DND-41 (cell line): Measurements from ENCODE around the gene ADH1C.
"Not testable (repeated sequence)": the region's sequence is repeated elsewhere in the genome, so short reads cannot be mapped to it uniquely, and the experiment has no call there.

Experiments
- ATAC-seq: fragments of 200-7000 bp; cut with Tn5 transposase; 3 replicates; pipeline ENCODE4 v1.9.1; 2021; ENCODE audit warnings: low read depth; ENCODE audit not compliant: insufficient read depth
- DNase-seq: peaks from one replicate; pipeline ENCODE4 v3.0.0-alpha.2; 2020
- H2AFZ ChIP-seq: 2 replicates; pipeline ENCODE4 v1.6.0; 2012; ENCODE audit warnings: low read depth, low read length
- H3K27ac ChIP-seq: 2 replicates; pipeline ENCODE4 v1.5.1; 2012; ENCODE audit warnings: low read length, inconsistent platforms
- H3K27me3 ChIP-seq: fragments of 200-600 bp; sonication (generic); 2 replicates; pipeline ENCODE4 v1.6.0; 2012; ENCODE audit warnings: low read length, mild to moderate bottlenecking, inconsistent platforms; ENCODE audit not compliant: insufficient read depth, poor library complexity
- H3K36me3 ChIP-seq: 2 replicates; pipeline ENCODE4 v1.5.1; 2012; ENCODE audit warnings: low read length, inconsistent platforms; ENCODE audit not compliant: insufficient read depth
- H3K4me1 ChIP-seq: 2 replicates; pipeline ENCODE4 v1.5.1; 2012; ENCODE audit warnings: mild to moderate bottlenecking, low read length; ENCODE audit not compliant: insufficient read depth
- H3K4me2 ChIP-seq: 2 replicates; pipeline ENCODE4 v1.6.0; 2012; ENCODE audit warnings: mild to moderate bottlenecking, moderate library complexity, low read length, inconsistent platforms; ENCODE audit not compliant: insufficient read depth
- H3K4me3 ChIP-seq, 2 experiments: fragments of 200-600 bp in 1 of 2; shearing (Covaris generic) in 1 of 2; 2 replicates each; pipeline ENCODE4 v1.5.1; 2012 to 2016; ENCODE audit warnings: inconsistent platforms in 2 of 2, low read length in 2 of 2, mild to moderate bottlenecking in 2 of 2, low read depth in 1 of 2, moderate library complexity in 1 of 2
- H3K79me2 ChIP-seq: 2 replicates; pipeline ENCODE4 v1.6.0; 2012; ENCODE audit warnings: low read length, inconsistent platforms; ENCODE audit not compliant: insufficient read depth
- H3K9ac ChIP-seq: 2 replicates; pipeline ENCODE4 v1.6.0; 2012; ENCODE audit warnings: low read depth, mild to moderate bottlenecking, inconsistent platforms, low read length, moderate library complexity
- H3K9me3 ChIP-seq: 2 replicates; pipeline ENCODE4 v1.5.1; 2012; ENCODE audit warnings: low read length, moderate library complexity, mild to moderate bottlenecking, inconsistent platforms; ENCODE audit not compliant: insufficient read depth, severe bottlenecking
- H4K20me1 ChIP-seq: 2 replicates; pipeline ENCODE4 v1.6.0; 2012; ENCODE audit warnings: low read length; ENCODE audit not compliant: insufficient read depth
- EZH2 ChIP-seq: IDR thresholded peaks from 3 replicates; pipeline ENCODE4 v1.6.1; 2012; ENCODE audit warnings: borderline replicate concordance, low read depth, mild to moderate bottlenecking, moderate library complexity, low read length, inconsistent platforms; ENCODE audit not compliant: severe bottlenecking
- TF ChIP-seq, protein P1 (sequence below): IDR thresholded peaks from 2 replicates; pipeline ENCODE4 v1.5.1; 2012; ENCODE audit warnings: borderline replicate concordance, low read length, moderate library complexity, mild to moderate bottlenecking; ENCODE audit not compliant: poor library complexity, severe bottlenecking; ENCODE audit errors: extremely low read depth

Gene ADH1C

GRCh38 chr4:99351487-99351886 lies 1.1 kb downstream of the ADH1C start:
- Histone ChIP-seq H3K4me3 (no peak overlapping the region), H3K36me3 (no peaks in the 10 kb centered on the region), H3K27me3 (no peaks in the 10 kb centered on the region), H3K4me1 (peaks cover 7% of the 10 kb centered on the region), H3K27ac (no peak overlapping the region), H3K9ac (no peak overlapping the region), H4K20me1 (no peaks in the 10 kb centered on the region), H3K9me3 (no peaks in the 10 kb centered on the region), H3K4me2 (no peak overlapping the region), H3K79me2 (no peaks in the 10 kb centered on the region), H2AFZ (no peak overlapping the region)
- no peak for DNase-seq
- no peak for TF ChIP-seq EZH2
- TF ChIP-seq, protein P1, sequence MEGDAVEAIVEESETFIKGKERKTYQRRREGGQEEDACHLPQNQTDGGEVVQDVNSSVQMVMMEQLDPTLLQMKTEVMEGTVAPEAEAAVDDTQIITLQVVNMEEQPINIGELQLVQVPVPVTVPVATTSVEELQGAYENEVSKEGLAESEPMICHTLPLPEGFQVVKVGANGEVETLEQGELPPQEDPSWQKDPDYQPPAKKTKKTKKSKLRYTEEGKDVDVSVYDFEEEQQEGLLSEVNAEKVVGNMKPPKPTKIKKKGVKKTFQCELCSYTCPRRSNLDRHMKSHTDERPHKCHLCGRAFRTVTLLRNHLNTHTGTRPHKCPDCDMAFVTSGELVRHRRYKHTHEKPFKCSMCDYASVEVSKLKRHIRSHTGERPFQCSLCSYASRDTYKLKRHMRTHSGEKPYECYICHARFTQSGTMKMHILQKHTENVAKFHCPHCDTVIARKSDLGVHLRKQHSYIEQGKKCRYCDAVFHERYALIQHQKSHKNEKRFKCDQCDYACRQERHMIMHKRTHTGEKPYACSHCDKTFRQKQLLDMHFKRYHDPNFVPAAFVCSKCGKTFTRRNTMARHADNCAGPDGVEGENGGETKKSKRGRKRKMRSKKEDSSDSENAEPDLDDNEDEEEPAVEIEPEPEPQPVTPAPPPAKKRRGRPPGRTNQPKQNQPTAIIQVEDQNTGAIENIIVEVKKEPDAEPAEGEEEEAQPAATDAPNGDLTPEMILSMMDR: no peak
- ATAC-seq: no peak

DNA sequence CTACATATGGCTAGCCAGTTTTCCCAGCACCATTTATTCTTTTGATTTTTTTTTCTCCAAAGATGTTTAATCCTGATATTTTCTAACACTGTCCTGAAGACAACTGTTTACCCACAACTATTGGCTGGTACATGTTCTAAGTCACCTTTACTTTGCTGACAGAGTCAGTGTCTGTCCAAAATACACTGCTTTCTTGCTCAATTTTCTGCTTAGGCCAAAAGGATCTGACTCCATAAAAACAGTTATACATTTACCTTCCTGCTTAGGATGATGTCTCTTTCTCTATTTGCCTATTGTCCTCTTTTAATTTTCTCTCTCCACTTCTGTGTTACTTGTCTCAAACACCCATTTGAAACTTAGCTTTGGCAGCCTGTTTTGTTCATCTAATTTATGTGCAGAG lies 3.2 kb downstream of the ADH1C start:
- Histone ChIP-seq H4K20me1 (no peaks in the 10 kb centered on the region), H3K36me3 (no peaks in the 10 kb centered on the region), H3K79me2 (no peaks in the 10 kb centered on the region), H3K4me2 (no peak overlapping the region), H2AFZ (no peak overlapping the region), H3K27ac (no peak overlapping the region), H3K9ac (no peak overlapping the region), H3K4me1 (no peaks in the 10 kb centered on the region), H3K9me3 (no peaks in the 10 kb centered on the region), H3K27me3 (no peaks in the 10 kb centered on the region), H3K4me3 (no peak overlapping the region)
- no peak for ATAC-seq
- TF ChIP-seq, protein P1: no peak
- TF ChIP-seq EZH2: no peak
- DNase-seq: no peak

GRCh38 chr4:99342624-99343023 lies 9.9 kb downstream of the ADH1C start:
- not testable (repeated sequence) for H3K79me2 ChIP-seq, H3K9me3 ChIP-seq, H3K9ac ChIP-seq, H3K4me1 ChIP-seq, H3K4me3 ChIP-seq, H2AFZ ChIP-seq, H4K20me1 ChIP-seq, H3K27me3 ChIP-seq, ATAC-seq, H3K27ac ChIP-seq, H3K36me3 ChIP-seq, H3K4me2 ChIP-seq, DNase-seq

- H2AFZ ChIP-seq: no peak overlapping the region
- no peak overlapping the region for H3K27ac ChIP-seq
- DNase-seq: no peak
- H3K27me3 ChIP-seq: no peaks in the 10 kb centered on the region
- H3K9me3 ChIP-seq: no peaks in the 10 kb centered on the region
- H3K79me2 ChIP-seq: no peaks in the 10 kb centered on the region
- TF ChIP-seq, protein P1: no peak
- TF ChIP-seq EZH2: no peak
- no peak for ATAC-seq
- no peak overlapping the region for H3K4me3 ChIP-seq
- H3K9ac ChIP-seq: no peak overlapping the region
- no peaks in the 10 kb centered on the region for H3K4me1 ChIP-seq
- no peaks in the 10 kb centered on the region for H3K36me3 ChIP-seq
- no peak overlapping the region for H3K4me2 ChIP-seq
- H4K20me1 ChIP-seq: no peaks in the 10 kb centered on the region
Measured at GRCh38 chr4:99341426-99341825, 11.1 kb downstream of the ADH1C start.
